Type B pancreatic cell (in vitro differentiated cells): ENCODE data around the gene ACKR2. TPM values are rescaled to one million over a fixed set of nuclear protein-coding genes. Genes with fewer than 3 reads are reported as not detected.

Experiments
- DNase-seq: peaks from one replicate; pipeline ENCODE4 v3.0.0; 2021; ENCODE audit warnings: mixed read lengths; ENCODE audit not compliant: unreplicated experiment; ENCODE audit errors: extremely low spot score
- H3K27ac Mint-ChIP-seq: 2 replicates; pipeline ENCODE4 v1.8.0; 2021; ENCODE audit warnings: mild to moderate bottlenecking, mixed read lengths
- H3K27me3 Mint-ChIP-seq: 2 replicates; pipeline ENCODE4 v1.8.0; 2021; ENCODE audit warnings: mixed read lengths
- H3K36me3 Mint-ChIP-seq: 2 replicates; pipeline ENCODE4 v1.8.0; 2021; ENCODE audit warnings: mixed read lengths
- H3K4me1 Mint-ChIP-seq: one replicate; pipeline ENCODE4 v1.8.0; 2021; ENCODE audit warnings: mixed read lengths; ENCODE audit not compliant: unreplicated experiment
- H3K4me3 Mint-ChIP-seq: 2 replicates; pipeline ENCODE4 v1.8.0; 2021; ENCODE audit warnings: mild to moderate bottlenecking, mixed read lengths
- H3K9me3 Mint-ChIP-seq: 2 replicates; pipeline ENCODE4 v1.8.0; 2021; ENCODE audit warnings: mixed read lengths
- total RNA-seq: library from RNA; stranded (reverse); gene quantifications from 2 replicates; pipeline ENCODE4 v1.2.1, GENCODE V29; 2021; ENCODE audit warnings: low replicate concordance
- TF ChIP-seq, protein P1 (sequence below): fragments of 200-600 bp; sonication (generic); conservative IDR thresholded peaks from 2 replicates; pipeline ENCODE4 v1.5.0; 2021; ENCODE audit warnings: antibody characterized with exemption, mild to moderate bottlenecking

ACKR2 gene
- total RNA-seq, 1 donor from 2014 or later: 3.5 TPM

DNA sequence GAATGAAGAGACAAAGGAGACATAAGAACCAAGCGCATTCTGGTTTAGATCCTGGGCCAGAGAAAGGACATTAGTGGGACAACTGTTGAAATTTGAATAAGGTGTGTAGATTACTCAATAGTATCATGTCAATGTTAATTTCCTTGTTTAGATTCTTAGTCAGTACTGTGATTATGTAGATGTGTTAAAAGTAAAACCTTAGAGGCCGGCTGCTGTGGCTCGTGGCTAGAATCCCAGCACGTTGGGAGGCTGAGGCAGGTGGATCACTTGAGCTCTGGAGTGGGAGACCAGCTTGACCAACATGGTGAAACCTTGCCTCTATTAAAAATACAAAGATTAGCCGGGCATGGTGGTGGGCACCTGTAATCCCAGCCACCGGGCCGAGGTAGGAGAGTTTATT lies 39.8 kb downstream of the ACKR2 start:
- DNase-seq: peak; percentile 29
- Mint-ChIP-seq H3K4me1 (peaks cover 33% of the 10 kb centered on the region), H3K9me3 (no peaks in the 10 kb centered on the region), H3K4me3 (no peak overlapping the region), H3K36me3 (no peaks in the 10 kb centered on the region), H3K27me3 (no peaks in the 10 kb centered on the region), H3K27ac (peak overlapping the region; percentile 5)
- TF ChIP-seq, protein P1, sequence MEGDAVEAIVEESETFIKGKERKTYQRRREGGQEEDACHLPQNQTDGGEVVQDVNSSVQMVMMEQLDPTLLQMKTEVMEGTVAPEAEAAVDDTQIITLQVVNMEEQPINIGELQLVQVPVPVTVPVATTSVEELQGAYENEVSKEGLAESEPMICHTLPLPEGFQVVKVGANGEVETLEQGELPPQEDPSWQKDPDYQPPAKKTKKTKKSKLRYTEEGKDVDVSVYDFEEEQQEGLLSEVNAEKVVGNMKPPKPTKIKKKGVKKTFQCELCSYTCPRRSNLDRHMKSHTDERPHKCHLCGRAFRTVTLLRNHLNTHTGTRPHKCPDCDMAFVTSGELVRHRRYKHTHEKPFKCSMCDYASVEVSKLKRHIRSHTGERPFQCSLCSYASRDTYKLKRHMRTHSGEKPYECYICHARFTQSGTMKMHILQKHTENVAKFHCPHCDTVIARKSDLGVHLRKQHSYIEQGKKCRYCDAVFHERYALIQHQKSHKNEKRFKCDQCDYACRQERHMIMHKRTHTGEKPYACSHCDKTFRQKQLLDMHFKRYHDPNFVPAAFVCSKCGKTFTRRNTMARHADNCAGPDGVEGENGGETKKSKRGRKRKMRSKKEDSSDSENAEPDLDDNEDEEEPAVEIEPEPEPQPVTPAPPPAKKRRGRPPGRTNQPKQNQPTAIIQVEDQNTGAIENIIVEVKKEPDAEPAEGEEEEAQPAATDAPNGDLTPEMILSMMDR: no peak

DNA sequence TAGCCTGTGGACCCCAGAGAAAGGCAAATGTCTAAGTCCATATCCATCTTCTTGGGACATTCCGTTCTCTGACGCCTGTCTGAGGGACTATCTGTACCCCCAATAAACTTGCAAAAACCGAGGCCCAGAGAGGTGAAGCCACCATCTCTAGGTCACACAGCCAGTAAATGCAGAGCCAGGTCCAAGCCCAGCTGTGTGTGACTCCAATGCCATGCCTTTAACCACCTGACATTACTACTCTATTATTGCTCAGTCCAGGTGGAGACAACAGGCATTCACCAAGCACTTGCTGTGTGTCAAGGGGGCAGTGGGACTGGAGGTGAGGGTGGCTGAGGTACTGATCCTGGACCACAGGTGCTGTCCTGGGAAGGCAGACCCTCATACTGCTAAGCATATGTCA lies 41.0 kb downstream of the ACKR2 start:
- peaks cover 35% of the 10 kb centered on the region for H3K4me1 Mint-ChIP-seq
- H3K27me3 Mint-ChIP-seq: no peaks in the 10 kb centered on the region
- DNase-seq: peak; percentile 37
- TF ChIP-seq, protein P1: no peak
- H3K36me3 Mint-ChIP-seq: no peaks in the 10 kb centered on the region
- H3K9me3 Mint-ChIP-seq: peaks cover 2% of the 10 kb centered on the region
- peak overlapping the region; percentile 24 for H3K27ac Mint-ChIP-seq
- H3K4me3 Mint-ChIP-seq: no peak overlapping the region

DNA sequence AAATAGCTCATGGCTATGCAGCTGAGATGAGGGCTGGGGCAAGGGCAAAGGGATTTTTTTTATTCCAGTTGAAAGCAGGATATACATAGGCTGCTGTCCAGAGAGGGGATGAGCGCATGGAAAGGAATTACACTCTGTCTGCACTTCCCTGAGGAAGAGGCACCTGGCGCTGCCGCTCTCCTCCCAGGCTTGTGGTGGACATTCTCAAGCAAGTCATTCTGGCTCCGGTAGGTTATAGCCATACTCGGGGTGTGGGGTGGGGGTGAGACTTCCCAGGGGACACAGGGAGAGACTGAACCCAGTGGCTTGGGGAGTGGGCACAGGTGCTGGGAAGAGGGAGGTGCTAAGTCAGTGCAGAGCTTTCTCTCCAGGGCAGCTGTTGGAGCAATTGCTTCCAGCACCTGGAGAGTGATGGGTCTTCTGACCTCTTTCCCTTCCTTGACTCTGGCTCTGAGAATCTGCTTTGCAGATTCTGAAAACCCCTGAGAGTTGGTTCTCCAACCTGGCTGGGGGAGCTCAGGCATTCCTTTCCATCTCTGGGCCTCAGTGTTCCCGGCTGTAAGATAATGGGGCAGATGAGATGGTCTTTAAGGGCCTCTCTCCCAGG lies 42.1 kb downstream of the ACKR2 start:
- peak; percentile 52 for DNase-seq
- H3K27me3 Mint-ChIP-seq: no peaks in the 10 kb centered on the region
- H3K27ac Mint-ChIP-seq: peak overlapping the region; percentile 36
- peaks cover 35% of the 10 kb centered on the region for H3K4me1 Mint-ChIP-seq
- H3K9me3 Mint-ChIP-seq: peaks cover 4% of the 10 kb centered on the region
- H3K36me3 Mint-ChIP-seq: no peaks in the 10 kb centered on the region
- TF ChIP-seq, protein P1: no peak
- no peak overlapping the region for H3K4me3 Mint-ChIP-seq

DNA sequence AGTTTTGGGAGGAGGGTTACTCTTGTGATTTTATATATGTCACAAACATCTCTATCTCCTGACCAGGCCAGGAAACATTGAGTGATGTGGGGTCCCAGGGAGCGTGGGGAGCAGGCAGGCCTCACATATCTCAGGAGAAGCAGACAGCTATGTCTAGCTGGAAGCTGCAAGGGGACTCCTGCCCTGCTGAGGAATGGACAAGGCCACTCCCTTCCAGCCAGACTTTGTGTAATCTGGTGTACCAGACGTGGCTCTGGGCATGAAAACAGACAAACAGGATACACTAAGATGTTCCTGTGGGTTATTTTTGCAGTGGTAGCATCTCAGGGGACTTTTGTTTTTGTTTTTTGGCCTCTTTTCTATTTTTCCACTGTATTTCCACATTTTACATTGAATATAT lies 43.2 kb downstream of the ACKR2 start:
- H3K9me3 Mint-ChIP-seq: peaks cover 4% of the 10 kb centered on the region
- no peaks in the 10 kb centered on the region for H3K36me3 Mint-ChIP-seq
- H3K4me3 Mint-ChIP-seq: no peak overlapping the region
- H3K27me3 Mint-ChIP-seq: no peaks in the 10 kb centered on the region
- TF ChIP-seq, protein P1: no peak
- peaks cover 25% of the 10 kb centered on the region for H3K4me1 Mint-ChIP-seq
- H3K27ac Mint-ChIP-seq: peak overlapping the region; percentile 36
- DNase-seq: peak; percentile 25

DNA sequence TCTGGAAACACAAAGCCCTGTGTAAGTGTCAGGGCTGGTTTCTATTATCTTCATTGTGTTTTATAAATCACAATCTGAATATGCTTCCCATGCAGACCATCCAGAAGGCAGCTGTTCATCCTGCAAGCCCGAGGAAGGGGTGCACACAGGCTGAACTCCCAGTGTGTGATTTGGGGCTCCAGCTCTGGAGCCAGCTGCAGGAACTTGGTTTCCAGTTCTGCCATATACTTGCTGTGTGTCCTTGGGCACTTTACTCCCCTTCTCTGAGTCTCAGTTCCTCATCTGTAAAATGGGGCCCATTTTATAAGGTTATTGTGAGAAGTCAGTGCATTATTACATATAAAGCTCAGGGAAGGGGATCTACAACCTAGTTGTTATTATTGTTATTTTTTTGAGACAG lies 43.8 kb downstream of the ACKR2 start:
- H3K27me3 Mint-ChIP-seq: no peaks in the 10 kb centered on the region
- peaks cover 20% of the 10 kb centered on the region for H3K4me1 Mint-ChIP-seq
- no peak overlapping the region for H3K4me3 Mint-ChIP-seq
- H3K9me3 Mint-ChIP-seq: peaks cover 4% of the 10 kb centered on the region
- H3K36me3 Mint-ChIP-seq: no peaks in the 10 kb centered on the region
- TF ChIP-seq, protein P1: no peak
- DNase-seq: peak; percentile 15
- no peak overlapping the region for H3K27ac Mint-ChIP-seq
